Right atrium auricular region (tissue), 2 donors: ENCODE results near the gene CENPH. TPM values are rescaled to one million over a fixed set of nuclear protein-coding genes. Genes with fewer than 3 reads are reported as not detected.

Source experiments
- DNase-seq: peaks from one replicate; pipeline ENCODE4 v3.0.0-alpha.2; 2019; ENCODE audit warnings: low spot score
- H3K27ac ChIP-seq, 2 donors: fragments of 200-600 bp; sonication (generic); 1 replicate in 1 of 2; 2 replicates in 1 of 2; pipeline ENCODE4 v1.5.1; 2016 to 2019
- H3K27me3 ChIP-seq, 2 donors: fragments of 200-600 bp; sonication (generic); one replicate each; pipeline versions ENCODE4 v1.5.1 to v1.6.0; 2017 to 2019
- H3K36me3 ChIP-seq: fragments of 200-600 bp; sonication (generic); one replicate; pipeline ENCODE4 v1.5.1; 2016
- H3K4me1 ChIP-seq, 2 donors: fragments of 200-600 bp; sonication (generic); one replicate each; pipeline versions ENCODE4 v1.5.1 to v1.6.0; 2017 to 2019
- H3K4me3 ChIP-seq, 2 donors: fragments of 200-600 bp; sonication (generic); 1 replicate in 1 of 2; 2 replicates in 1 of 2; pipeline ENCODE4 v1.5.1; 2017 to 2019; ENCODE audit warnings: mild to moderate bottlenecking in 1 of 2, moderate library complexity in 1 of 2
- H3K9me3 ChIP-seq, 2 donors: fragments of 200-600 bp; sonication (generic); one replicate each; pipeline ENCODE4 v1.5.1; 2019
- total RNA-seq, 2 donors: library from RNA; depleted of rRNA; stranded (reverse); fragments of >200 nt; gene quantifications; one replicate each; pipeline ENCODE4 v1.1.0, GENCODE V29; 2016
- TF ChIP-seq, protein P1 (sequence below), 2 donors: fragments of 200-600 bp; sonication (generic); IDR thresholded peaks; one replicate each; pipeline ENCODE4 v1.5.1; 2019; ENCODE audit warnings: antibody characterized with exemption in 2 of 2

The CENPH gene
- total RNA-seq, 2 donors from 2014 or later = 1.3 to 2.0 TPM

DNA sequence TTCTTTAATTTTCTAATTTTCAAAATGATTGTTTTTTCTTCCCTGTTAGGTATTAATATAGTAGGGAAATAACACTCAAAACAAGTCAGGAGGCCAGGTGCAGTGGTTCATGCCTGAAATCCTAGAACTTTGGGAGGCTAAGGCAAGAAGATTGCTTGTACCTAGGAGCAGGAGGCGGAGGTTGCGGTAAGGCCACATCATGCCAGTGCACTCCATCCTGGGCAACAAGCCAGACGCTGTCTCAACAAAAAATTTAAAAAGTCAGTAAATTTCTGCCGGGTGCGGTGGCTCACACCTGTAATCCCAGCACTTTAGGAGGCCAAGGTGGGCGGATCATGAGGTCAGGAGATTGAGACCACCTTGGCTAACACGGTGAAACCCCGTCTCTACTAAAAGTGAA is 35.1 kb downstream of the CENPH start:
- Histone ChIP-seq H3K9me3 (no peaks in the 10 kb centered on the region), H3K4me3 (no peak overlapping the region), H3K4me1 (peaks cover 0 to 1% of the 10 kb centered on the region in 2 donors), H3K27me3 (no peaks in the 10 kb centered on the region), H3K27ac (no peak overlapping the region), H3K36me3 (peaks cover 10% of the 10 kb centered on the region)
- TF ChIP-seq, protein P1, sequence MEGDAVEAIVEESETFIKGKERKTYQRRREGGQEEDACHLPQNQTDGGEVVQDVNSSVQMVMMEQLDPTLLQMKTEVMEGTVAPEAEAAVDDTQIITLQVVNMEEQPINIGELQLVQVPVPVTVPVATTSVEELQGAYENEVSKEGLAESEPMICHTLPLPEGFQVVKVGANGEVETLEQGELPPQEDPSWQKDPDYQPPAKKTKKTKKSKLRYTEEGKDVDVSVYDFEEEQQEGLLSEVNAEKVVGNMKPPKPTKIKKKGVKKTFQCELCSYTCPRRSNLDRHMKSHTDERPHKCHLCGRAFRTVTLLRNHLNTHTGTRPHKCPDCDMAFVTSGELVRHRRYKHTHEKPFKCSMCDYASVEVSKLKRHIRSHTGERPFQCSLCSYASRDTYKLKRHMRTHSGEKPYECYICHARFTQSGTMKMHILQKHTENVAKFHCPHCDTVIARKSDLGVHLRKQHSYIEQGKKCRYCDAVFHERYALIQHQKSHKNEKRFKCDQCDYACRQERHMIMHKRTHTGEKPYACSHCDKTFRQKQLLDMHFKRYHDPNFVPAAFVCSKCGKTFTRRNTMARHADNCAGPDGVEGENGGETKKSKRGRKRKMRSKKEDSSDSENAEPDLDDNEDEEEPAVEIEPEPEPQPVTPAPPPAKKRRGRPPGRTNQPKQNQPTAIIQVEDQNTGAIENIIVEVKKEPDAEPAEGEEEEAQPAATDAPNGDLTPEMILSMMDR (IDR thresholded peaks at IDR 0.05) = no peak
- no peak for DNase-seq

DNA sequence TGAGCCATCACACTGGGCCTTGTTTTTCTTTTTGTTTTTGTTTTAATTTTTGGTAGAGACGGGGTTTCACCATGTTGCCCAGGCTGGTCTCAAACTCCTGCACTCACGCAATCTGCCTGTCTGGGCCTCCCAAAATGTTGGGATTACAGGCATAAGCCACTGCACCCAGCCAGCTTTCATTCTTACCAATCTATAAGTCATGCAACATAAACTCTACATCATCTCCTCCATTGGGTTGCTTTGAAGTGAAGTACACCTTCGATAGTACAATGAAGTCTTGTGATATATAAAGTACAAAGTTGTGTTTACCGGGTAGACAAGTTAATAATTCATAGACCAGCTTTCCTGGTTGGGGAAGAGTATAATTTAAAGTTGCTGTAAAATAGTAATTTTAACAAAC is 36.5 kb downstream of the CENPH start:
- no peaks in the 10 kb centered on the region for H3K27me3 ChIP-seq
- H3K4me3 ChIP-seq = no peak overlapping the region
- H3K36me3 ChIP-seq = peaks cover 10% of the 10 kb centered on the region
- no peaks in the 10 kb centered on the region for H3K9me3 ChIP-seq
- no peaks in the 10 kb centered on the region for H3K4me1 ChIP-seq
- TF ChIP-seq, protein P1 (IDR thresholded peaks at IDR 0.05) = no peak
- no peak for DNase-seq
- no peak overlapping the region for H3K27ac ChIP-seq

DNA sequence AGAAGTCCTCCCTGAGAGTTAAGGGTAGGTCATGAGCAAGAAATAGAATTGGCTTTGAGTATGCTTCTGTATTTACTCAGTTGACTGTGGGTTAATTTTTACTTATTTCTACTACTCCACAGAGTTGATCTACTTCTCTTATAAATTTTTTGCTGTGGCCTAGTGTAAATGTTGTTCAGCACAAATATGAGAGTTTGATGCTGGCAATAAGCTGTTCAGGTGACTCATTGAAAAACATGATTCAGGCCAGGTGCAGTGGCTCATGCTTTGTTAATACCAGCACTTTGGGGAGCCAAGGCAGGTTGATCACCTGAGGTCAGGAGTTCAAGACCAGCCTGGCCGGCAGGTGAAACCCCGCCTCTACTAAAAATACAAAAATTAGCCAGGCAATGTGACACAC is 40.8 kb downstream of the CENPH start:
- no peak overlapping the region for H3K4me3 ChIP-seq

DNA sequence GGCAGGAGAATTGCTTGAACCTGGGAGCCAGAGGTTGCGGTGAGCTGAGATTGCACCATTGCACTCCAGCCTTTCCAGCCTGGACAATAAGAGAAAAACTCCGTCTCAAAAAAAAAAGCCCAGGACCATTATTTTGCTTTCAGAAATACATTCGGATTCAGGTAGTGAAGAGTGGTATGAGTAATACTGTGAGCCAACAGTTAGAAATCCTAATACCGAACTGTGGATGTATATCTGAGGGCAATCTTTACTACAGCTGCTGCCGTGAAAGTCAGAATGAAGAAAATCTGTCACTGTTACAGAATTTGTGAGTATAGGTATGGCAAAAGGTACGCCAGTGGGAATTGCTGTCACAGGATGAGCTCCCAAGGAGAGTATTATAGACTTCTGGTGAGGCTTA is 41.9 kb downstream of the CENPH start:
- TF ChIP-seq, protein P1 (IDR thresholded peaks at IDR 0.05) = no peak
- no peak overlapping the region for H3K27ac ChIP-seq
- no peak for DNase-seq
- no peaks in the 10 kb centered on the region for H3K27me3 ChIP-seq
- no peak overlapping the region for H3K4me3 ChIP-seq
- H3K4me1 ChIP-seq = peaks cover 0 to 17% of the 10 kb centered on the region in 2 donors
- H3K9me3 ChIP-seq = no peaks in the 10 kb centered on the region
- peaks cover 4% of the 10 kb centered on the region for H3K36me3 ChIP-seq

More for the DNA sequence above, 40.8 kb downstream of the CENPH start:
- Histone ChIP-seq H3K4me1 (peaks cover 0 to 9% of the 10 kb centered on the region in 2 donors), H3K9me3 (no peaks in the 10 kb centered on the region), H3K36me3 (peaks cover 4% of the 10 kb centered on the region), H3K27ac (no peak overlapping the region), H3K27me3 (no peaks in the 10 kb centered on the region)
- no peak for DNase-seq
- TF ChIP-seq, protein P1 (IDR thresholded peaks at IDR 0.05) = no peak

DNA sequence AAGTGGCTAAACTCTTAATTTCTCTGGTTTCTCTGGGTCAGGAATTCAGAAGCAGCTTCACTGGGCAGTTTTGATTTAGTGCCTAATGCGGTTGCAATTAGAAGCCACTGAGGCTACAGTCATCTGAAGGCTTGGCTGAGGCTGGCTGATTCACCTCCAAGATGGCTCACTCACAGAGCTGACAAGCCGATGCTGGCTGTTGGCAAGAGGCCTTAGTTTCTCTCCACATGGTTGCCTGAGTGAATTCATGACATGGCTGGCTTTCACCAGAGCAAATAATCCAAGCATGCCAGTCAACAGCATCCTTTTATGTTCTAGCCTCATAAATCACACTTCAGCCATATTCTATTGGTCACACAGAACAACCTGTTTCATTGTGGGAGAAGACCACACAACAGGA is 42.5 kb downstream of the CENPH start:
- Histone ChIP-seq H3K36me3 (peaks cover 4% of the 10 kb centered on the region), H3K4me1 (peaks cover 0 to 17% of the 10 kb centered on the region in 2 donors)

More for the DNA sequence above, 42.5 kb downstream of the CENPH start:
- Histone ChIP-seq H3K9me3 (no peaks in the 10 kb centered on the region), H3K4me3 (no peak overlapping the region), H3K27ac (no peak overlapping the region), H3K27me3 (no peaks in the 10 kb centered on the region)
- no peak for DNase-seq
- TF ChIP-seq, protein P1 (IDR thresholded peaks at IDR 0.05) = no peak
